A673 (cell line): ENCODE data around the gene ACSL1. TPM values are rescaled to one million over a fixed set of nuclear protein-coding genes. Genes with fewer than 3 reads are reported as not detected.

ENCODE experiments used
- BruUV-seq: library from RNA; stranded (reverse); fragments of 400-500 nt; replicated peaks from 2 replicates; lab custom pipeline; 2021; lab: Mats Ljungman, UMichigan
- CTCF ChIA-PET: fragments of 300-600 bp; sonication (Branson Sonifier 250); formaldehyde crosslinking; loops from one replicate; lab custom pipeline; 2022; ENCODE audit warnings: antibody characterized with exemption; lab: Charles Lee
- POLR2A ChIA-PET: fragments of 300-600 bp; sonication (Branson Sonifier 250); formaldehyde crosslinking; loops from one replicate; lab custom pipeline; 2022; ENCODE audit warnings: antibody characterized with exemption; ENCODE audit not compliant: low non-redundant PET; lab: Charles Lee
- DNase-seq: peaks from one replicate; pipeline ENCODE4 v3.0.0-alpha.2; 2015; ENCODE audit warnings: low spot score
- H3K27ac ChIP-seq: fragments of 200-600 bp; sonication (generic); 2 replicates; pipeline ENCODE4 v1.5.1; 2016; ENCODE audit warnings: mixed run types, low read depth, mild to moderate bottlenecking, mixed read lengths, antibody characterized with exemption, low read length; ENCODE audit not compliant: poor library complexity, severe bottlenecking
- H3K27me3 ChIP-seq: fragments of 200-600 bp; sonication (generic); replicated peaks from 2 replicates; pipeline ENCODE4 v1.6.1; 2017; ENCODE audit warnings: mixed run types, low read depth, mild to moderate bottlenecking, mixed read lengths, antibody characterized with exemption, low read length; ENCODE audit not compliant: insufficient read depth, poor library complexity
- H3K36me3 ChIP-seq: fragments of 200-600 bp; sonication (generic); 2 replicates; pipeline ENCODE4 v1.6.1; 2016; ENCODE audit warnings: mixed run types, mild to moderate bottlenecking, mixed read lengths, antibody characterized with exemption, low read length; ENCODE audit not compliant: insufficient read depth, poor library complexity, severe bottlenecking
- H3K4me1 ChIP-seq: fragments of 200-600 bp; sonication (generic); 2 replicates; pipeline ENCODE4 v1.6.1; 2017; ENCODE audit warnings: mixed run types, mild to moderate bottlenecking, mixed read lengths, antibody characterized with exemption, low read length; ENCODE audit not compliant: insufficient read depth, poor library complexity, severe bottlenecking
- H3K4me3 ChIP-seq: fragments of 200-600 bp; sonication (generic); 2 replicates; pipeline ENCODE4 v1.5.1; 2016; ENCODE audit warnings: low read depth, mixed run types, mild to moderate bottlenecking, mixed read lengths, low read length; ENCODE audit not compliant: poor library complexity, severe bottlenecking
- H3K9me3 ChIP-seq: fragments of 200-600 bp; sonication (generic); 2 replicates; pipeline ENCODE4 v1.6.1; 2016; ENCODE audit warnings: mixed run types, low read depth, mild to moderate bottlenecking, mixed read lengths, antibody characterized with exemption, low read length; ENCODE audit not compliant: poor library complexity, severe bottlenecking
- EZH2 ChIP-seq: fragments of 200-600 bp; sonication (generic); IDR thresholded peaks from 2 replicates; pipeline ENCODE4 v1.6.1; 2017; ENCODE audit warnings: borderline replicate concordance, low read depth, mild to moderate bottlenecking, mixed read lengths, antibody characterized with exemption, low read length; ENCODE audit not compliant: poor library complexity, severe bottlenecking
- intact Hi-C: fragments of 100-400 bp; cut with micrococcal nuclease; formaldehyde crosslinking; loops from one replicate; pipeline ENCODE4 v1.10.0; 2022; ENCODE audit not compliant: unreplicated experiment
- total RNA-seq: library from RNA; stranded (reverse); gene quantifications from 2 replicates; pipeline ENCODE4 v1.2.3, GENCODE V29; 2021
- TF ChIP-seq, protein P1 (sequence below): fragments of 300-800, 200-600 bp; sonication (generic); conservative IDR thresholded peaks from 2 replicates; pipeline ENCODE4 v1.5.1; 2017; ENCODE audit warnings: low read depth, mild to moderate bottlenecking, antibody characterized with exemption, low read length, moderate library complexity, mixed read lengths

The ACSL1 gene
- total RNA-seq, 1 experiment from 2014 or later = 5.2 TPM

- ChIA-PET POLR2A (no interaction called here), CTCF (no interaction called here)
- Histone ChIP-seq H3K36me3 (no peaks in the 10 kb centered on the region), H3K4me3 (no peak overlapping the region), H3K4me1 (no peaks in the 10 kb centered on the region), H3K27me3 (no peaks in the 10 kb centered on the region), H3K27ac (no peak overlapping the region), H3K9me3 (no peaks in the 10 kb centered on the region)
- no peak for DNase-seq
- no TSS peak for BruUV-seq
- intact Hi-C loops = no loop called here
- TF ChIP-seq, protein P1, sequence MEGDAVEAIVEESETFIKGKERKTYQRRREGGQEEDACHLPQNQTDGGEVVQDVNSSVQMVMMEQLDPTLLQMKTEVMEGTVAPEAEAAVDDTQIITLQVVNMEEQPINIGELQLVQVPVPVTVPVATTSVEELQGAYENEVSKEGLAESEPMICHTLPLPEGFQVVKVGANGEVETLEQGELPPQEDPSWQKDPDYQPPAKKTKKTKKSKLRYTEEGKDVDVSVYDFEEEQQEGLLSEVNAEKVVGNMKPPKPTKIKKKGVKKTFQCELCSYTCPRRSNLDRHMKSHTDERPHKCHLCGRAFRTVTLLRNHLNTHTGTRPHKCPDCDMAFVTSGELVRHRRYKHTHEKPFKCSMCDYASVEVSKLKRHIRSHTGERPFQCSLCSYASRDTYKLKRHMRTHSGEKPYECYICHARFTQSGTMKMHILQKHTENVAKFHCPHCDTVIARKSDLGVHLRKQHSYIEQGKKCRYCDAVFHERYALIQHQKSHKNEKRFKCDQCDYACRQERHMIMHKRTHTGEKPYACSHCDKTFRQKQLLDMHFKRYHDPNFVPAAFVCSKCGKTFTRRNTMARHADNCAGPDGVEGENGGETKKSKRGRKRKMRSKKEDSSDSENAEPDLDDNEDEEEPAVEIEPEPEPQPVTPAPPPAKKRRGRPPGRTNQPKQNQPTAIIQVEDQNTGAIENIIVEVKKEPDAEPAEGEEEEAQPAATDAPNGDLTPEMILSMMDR = no peak
- no peak for TF ChIP-seq EZH2
Measured at GRCh38 chr4:184812199-184812542, 13.6 kb downstream of the ACSL1 start.

DNA sequence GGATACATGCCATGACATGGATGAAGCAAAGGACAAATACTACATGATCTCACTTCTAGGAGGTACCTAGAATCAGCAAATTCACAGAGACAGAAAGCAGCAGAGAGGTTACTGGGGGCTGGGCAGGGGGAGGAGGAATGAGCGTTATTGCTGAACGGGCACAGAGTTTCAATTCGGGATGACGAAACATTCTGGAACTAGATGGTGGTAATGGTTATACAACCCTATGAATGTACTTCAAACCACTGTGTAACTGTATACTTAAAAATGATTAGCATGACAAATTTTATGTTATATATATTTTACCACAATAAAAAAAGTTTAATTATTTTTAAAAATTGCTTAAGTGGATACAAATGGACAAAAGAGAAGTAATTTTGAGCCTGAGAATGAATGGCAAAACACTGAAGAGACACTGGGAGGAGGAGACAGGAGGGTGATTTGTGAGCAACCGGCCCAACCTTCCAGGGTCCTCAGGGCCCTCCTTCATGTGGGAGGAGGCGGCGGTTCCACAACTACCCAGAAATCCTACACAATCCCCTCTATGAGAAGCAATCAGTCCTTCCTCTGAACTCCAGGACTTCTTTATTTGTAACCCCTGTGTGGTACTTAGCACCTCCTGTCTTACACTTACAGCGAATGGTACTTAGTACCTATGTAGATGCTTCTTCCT lies 14.1 kb downstream of the ACSL1 start:
- no TSS peak for BruUV-seq
- H3K36me3 ChIP-seq = no peaks in the 10 kb centered on the region
- no peak overlapping the region for H3K27ac ChIP-seq
- H3K27me3 ChIP-seq = no peaks in the 10 kb centered on the region
- TF ChIP-seq EZH2 = no peak
- TF ChIP-seq, protein P1 = no peak
- H3K4me3 ChIP-seq = no peak overlapping the region
- no peaks in the 10 kb centered on the region for H3K4me1 ChIP-seq
- DNase-seq = no peak
- CTCF ChIA-PET = no interaction called here
- POLR2A ChIA-PET = no interaction called here
- intact Hi-C loops = no loop called here
- no peaks in the 10 kb centered on the region for H3K9me3 ChIP-seq

DNA sequence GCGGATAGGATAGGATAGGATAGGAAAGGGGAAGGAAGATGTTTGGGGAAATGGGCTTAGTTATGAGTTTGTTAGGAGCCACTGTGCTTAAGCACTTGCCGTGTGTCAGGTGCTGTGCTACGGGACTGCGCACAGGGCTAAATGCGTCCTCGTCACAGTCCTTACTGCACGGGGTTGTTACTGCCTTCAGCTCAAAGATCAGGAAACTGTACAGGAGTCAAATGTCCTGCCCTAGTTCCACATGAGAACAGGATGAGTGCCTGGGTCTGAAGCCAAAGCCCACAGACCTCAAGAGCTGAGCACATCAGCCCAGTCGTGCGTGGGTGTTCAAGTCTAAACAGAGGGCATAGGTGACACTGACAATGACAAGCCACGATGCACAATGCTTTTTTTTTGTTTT lies 15.0 kb downstream of the ACSL1 start:
- ChIA-PET POLR2A (no interaction called here), CTCF (no interaction called here)
- no peak for TF ChIP-seq EZH2
- TF ChIP-seq, protein P1 = no peak
- Histone ChIP-seq H3K4me3 (no peak overlapping the region), H3K27ac (no peak overlapping the region), H3K36me3 (no peaks in the 10 kb centered on the region), H3K9me3 (no peaks in the 10 kb centered on the region), H3K27me3 (no peaks in the 10 kb centered on the region), H3K4me1 (no peaks in the 10 kb centered on the region)
- no TSS peak for BruUV-seq
- intact Hi-C loops = no loop called here
- no peak for DNase-seq
